ENCODE data around the gene MEI1. TPM values are rescaled to one million over a fixed set of nuclear protein-coding genes. Genes with fewer than 3 reads are reported as not detected.
"Not testable (repeated sequence)": the region's sequence is repeated elsewhere in the genome, so short reads cannot be mapped to it uniquely, and the experiment has no call there.

MEI1 gene
- total and polyA plus RNA-seq, 8 donors, result 0.15 to 2.3 (median 0.35) TPM; not detected in 1

- peaks cover 10 to 79% (median 34%) of the 10 kb centered on the region in 3 donors for H3K36me3 ChIP-seq
- no peak for FAIRE-seq
Observed at GRCh38 chr22:41661713-41662112, 37.6 kb upstream of the MEI1 start.

GRCh38 chr22:41663594-41663993, 35.7 kb upstream of the MEI1 start:
- H3K27ac ChIP-seq; FAIRE-seq; ATAC-seq; H3K9me3 ChIP-seq; H3K4me1 ChIP-seq; H3K4me3 ChIP-seq; intact Hi-C loops (cut with DNase I); H3K27me3 ChIP-seq: not testable (repeated sequence)
- 80 to 86% methylated on average over 9 of the region's 9 CpGs for WGBS, 2 donors
- peak in 1 of 6 donors; percentile 42 for DNase-seq
- peaks cover 6 to 61% (median 23%) of the 10 kb centered on the region in 3 donors for H3K36me3 ChIP-seq

More at GRCh38 chr22:41661713-41662112, 37.6 kb upstream of the MEI1 start:
- DNase-seq (no peak), ATAC-seq (no peak)
- Histone ChIP-seq H3K4me1 (no peaks in the 10 kb centered on the region), H3K27me3 (no peaks in the 10 kb centered on the region), H3K27ac (no peak overlapping the region), H3K4me3 (no peak overlapping the region), H3K9me3 (no peaks in the 10 kb centered on the region)
- intact Hi-C loops (cut with DNase I), result no loop called here
- TF ChIP-seq CTCF (IDR thresholded peaks at IDR 0.05), result no peak
- 92 to 94% methylated on average over 2 of the region's 2 CpGs for WGBS, 2 donors

GRCh38 chr22:41664490-41664889, 34.8 kb upstream of the MEI1 start:
- intact Hi-C loops (cut with DNase I), result no loop called here
- peaks cover 6 to 52% (median 16%) of the 10 kb centered on the region in 3 donors for H3K36me3 ChIP-seq
- ATAC-seq (no peak), DNase-seq (no peak), FAIRE-seq (no peak)
- no peak for TF ChIP-seq CTCF (IDR thresholded peaks at IDR 0.05)
- no peaks in the 10 kb centered on the region for H3K27me3 ChIP-seq
- H3K4me1 ChIP-seq, result no peaks in the 10 kb centered on the region
- H3K4me3 ChIP-seq, result no peak overlapping the region
- no peaks in the 10 kb centered on the region for H3K9me3 ChIP-seq
- H3K27ac ChIP-seq, result no peak overlapping the region

- ATAC-seq (no peak), FAIRE-seq (no peak)
- intact Hi-C loops (cut with DNase I), result no loop called here
Observed at GRCh38 chr22:41664951-41665350, 34.4 kb upstream of the MEI1 start.

GRCh38 chr22:41668971-41669911, 30.1 kb upstream of the MEI1 start:
- Histone ChIP-seq H3K9me3 (no peaks in the 10 kb centered on the region), H3K4me3 (no peak overlapping the region), H3K27me3 (no peaks in the 10 kb centered on the region), H3K27ac (no peak overlapping the region), H3K36me3 (peaks cover 0 to 5% (median 2%) of the 10 kb centered on the region in 3 donors), H3K4me1 (no peaks in the 10 kb centered on the region)
- WGBS, 2 donors, result 87 to 88% methylated on average over 21 of the region's 21 CpGs
- ATAC-seq (no peak), FAIRE-seq (no peak), DNase-seq (peak in 1 of 6 donors; percentile 30)
- intact Hi-C loops (cut with DNase I), result no loop called here
- no peak for TF ChIP-seq CTCF (IDR thresholded peaks at IDR 0.05)

More at GRCh38 chr22:41664951-41665350, 34.4 kb upstream of the MEI1 start:
- TF ChIP-seq CTCF (IDR thresholded peaks at IDR 0.05), result no peak
- no peak overlapping the region for H3K4me3 ChIP-seq
- H3K27me3 ChIP-seq, result no peaks in the 10 kb centered on the region
- H3K36me3 ChIP-seq, result peaks cover 6 to 47% (median 13%) of the 10 kb centered on the region in 3 donors
- 79 to 80% methylated on average over 3 of the region's 3 CpGs for WGBS, 2 donors
- H3K9me3 ChIP-seq, result no peaks in the 10 kb centered on the region
- H3K4me1 ChIP-seq, result no peaks in the 10 kb centered on the region
- peak in 1 of 6 donors; percentile 12 for DNase-seq
- no peak overlapping the region for H3K27ac ChIP-seq

- H3K27ac ChIP-seq; intact Hi-C loops (cut with DNase I); H3K9me3 ChIP-seq; H3K4me1 ChIP-seq; H3K36me3 ChIP-seq; H3K27me3 ChIP-seq; H3K4me3 ChIP-seq; FAIRE-seq: not testable (repeated sequence)
- DNase-seq, result peak in 1 of 6 donors; percentile 21
- 65 to 83% methylated on average over 9 to 10 of the region's 10 CpGs for WGBS, 2 donors
- peak in 3 of 4 donors; percentile 26 to 37 (median 29) for ATAC-seq
Observed at GRCh38 chr22:41672096-41672495, 27.2 kb upstream of the MEI1 start.

All from pancreas (tissue), 10 donors.